Osteoblast (primary cell): Measurements from ENCODE around the gene CBX2. TPM values are rescaled to one million over a fixed set of nuclear protein-coding genes. Genes with fewer than 3 reads are reported as not detected.

Source experiments
- DNase-seq: peaks from one replicate; pipeline ENCODE4 v3.0.0; 2011; ENCODE audit warnings: low spot score, mixed read lengths; ENCODE audit not compliant: insufficient read length; ENCODE audit errors: missing footprints
- H2AFZ ChIP-seq: 2 replicates; pipeline ENCODE4 v1.6.0; 2011; ENCODE audit warnings: mild to moderate bottlenecking, low read length
- H3K27ac ChIP-seq: 2 replicates; pipeline ENCODE4 v1.5.1; 2011; ENCODE audit warnings: mild to moderate bottlenecking, low read depth, low read length, moderate library complexity
- H3K27me3 ChIP-seq: 2 replicates; pipeline ENCODE4 v1.6.0; 2012; ENCODE audit warnings: mild to moderate bottlenecking, control low read depth, inconsistent platforms, low read length, moderate library complexity; ENCODE audit not compliant: insufficient read depth
- H3K36me3 ChIP-seq: 2 replicates; pipeline ENCODE4 v1.5.1; 2011; ENCODE audit warnings: mild to moderate bottlenecking, low read length, control low read depth, moderate library complexity; ENCODE audit not compliant: insufficient read depth
- H3K4me1 ChIP-seq: 2 replicates; pipeline ENCODE4 v1.5.1; 2011; ENCODE audit warnings: mild to moderate bottlenecking, low read length, control low read depth, moderate library complexity; ENCODE audit not compliant: insufficient read depth
- H3K4me2 ChIP-seq: 2 replicates; pipeline ENCODE4 v1.6.0; 2011; ENCODE audit warnings: mild to moderate bottlenecking, low read length; ENCODE audit not compliant: insufficient read depth
- H3K4me3 ChIP-seq: fragments of 200-600 bp; sonication (generic); 3 replicates; pipeline ENCODE4 v1.5.1; 2012; ENCODE audit warnings: mild to moderate bottlenecking, low read length, inconsistent platforms; ENCODE audit not compliant: insufficient read depth
- H3K79me2 ChIP-seq: 2 replicates; pipeline ENCODE4 v1.6.0; 2012; ENCODE audit warnings: mild to moderate bottlenecking, low read length, control low read depth, inconsistent platforms; ENCODE audit not compliant: insufficient read depth
- H3K9me3 ChIP-seq: 2 replicates; pipeline ENCODE4 v1.5.1; 2011; ENCODE audit warnings: low read depth, low read length, control low read depth
- H4K20me1 ChIP-seq: 2 replicates; pipeline ENCODE4 v1.6.0; 2012; ENCODE audit warnings: mild to moderate bottlenecking, low read length, control low read depth; ENCODE audit not compliant: insufficient read depth
- CTCF ChIP-seq: IDR thresholded peaks from 2 replicates; pipeline ENCODE4 v1.5.1; 2011; ENCODE audit warnings: mild to moderate bottlenecking, low read depth, low read length, moderate library complexity; ENCODE audit errors: extremely low read depth
- total RNA-seq: library from RNA; depleted of rRNA; stranded (reverse); fragments of >200 nt; gene quantifications from 2 replicates; pipeline ENCODE4 v1.2.3, GENCODE V29; 2012

Gene CBX2
- total RNA-seq, 1 donor, result 1.1 TPM

- Histone ChIP-seq H3K79me2 (no peaks in the 10 kb centered on the region), H3K36me3 (no peaks in the 10 kb centered on the region), H3K27me3 (peaks cover 51% of the 10 kb centered on the region), H3K4me1 (peaks cover 4% of the 10 kb centered on the region), H3K4me3 (no peak overlapping the region), H3K4me2 (no peak overlapping the region), H3K9me3 (no peaks in the 10 kb centered on the region), H2AFZ (no peak overlapping the region), H3K27ac (no peak overlapping the region), H4K20me1 (no peaks in the 10 kb centered on the region)
- no peak for TF ChIP-seq CTCF
- DNase-seq, result peak; percentile 58
These were observed 29.5 kb upstream of the CBX2 start for GRCh38 chr17:79748295-79749099.

GRCh38 chr17:79749156-79749815, 28.7 kb upstream of the CBX2 start:
- DNase-seq, result peak; percentile 98

GRCh38 chr17:79749958-79750357, 28.0 kb upstream of the CBX2 start:
- Histone ChIP-seq H3K4me3 (no peak overlapping the region), H3K27me3 (peaks cover 51% of the 10 kb centered on the region), H3K27ac (no peak overlapping the region), H3K79me2 (no peaks in the 10 kb centered on the region), H2AFZ (no peak overlapping the region), H4K20me1 (no peaks in the 10 kb centered on the region), H3K4me2 (no peak overlapping the region), H3K4me1 (peaks cover 4% of the 10 kb centered on the region), H3K36me3 (no peaks in the 10 kb centered on the region), H3K9me3 (no peaks in the 10 kb centered on the region)
- TF ChIP-seq CTCF, result no peak
- DNase-seq, result no peak

More at GRCh38 chr17:79749156-79749815, 28.7 kb upstream of the CBX2 start:
- Histone ChIP-seq H3K4me3 (no peak overlapping the region), H4K20me1 (no peaks in the 10 kb centered on the region), H3K9me3 (no peaks in the 10 kb centered on the region), H2AFZ (no peak overlapping the region), H3K27ac (no peak overlapping the region), H3K36me3 (no peaks in the 10 kb centered on the region), H3K79me2 (no peaks in the 10 kb centered on the region), H3K4me2 (peak overlapping the region; percentile 41), H3K4me1 (peaks cover 4% of the 10 kb centered on the region), H3K27me3 (peaks cover 51% of the 10 kb centered on the region)
- TF ChIP-seq CTCF, result no peak
